IPS-20b (cell line): ENCODE data around the gene CHRNG.

Experiments
- H3K27ac ChIP-seq: one replicate; pipeline ENCODE4 v1.5.1; 2013; ENCODE audit warnings: low read length
- H3K27me3 ChIP-seq: 2 replicates; pipeline ENCODE4 v1.6.1; 2013; ENCODE audit warnings: mild to moderate bottlenecking, low read length, inconsistent platforms; ENCODE audit not compliant: insufficient read depth
- H3K36me3 ChIP-seq: 2 replicates; pipeline ENCODE4 v1.6.1; 2013; ENCODE audit warnings: low read depth, mild to moderate bottlenecking, inconsistent platforms, low read length, moderate library complexity; ENCODE audit not compliant: insufficient read depth
- H3K4me1 ChIP-seq: 2 replicates; pipeline ENCODE4 v1.6.1; 2013; ENCODE audit warnings: mild to moderate bottlenecking, control low read depth, inconsistent platforms, low read length, moderate library complexity; ENCODE audit not compliant: insufficient read depth
- H3K4me3 ChIP-seq: 2 replicates; pipeline ENCODE4 v1.5.1; 2013; ENCODE audit warnings: mild to moderate bottlenecking, low read length, inconsistent platforms
- H3K9ac ChIP-seq: 2 replicates; pipeline ENCODE4 v1.6.1; 2013; ENCODE audit warnings: low read depth, mild to moderate bottlenecking, inconsistent platforms, low read length, moderate library complexity
- H3K9me3 ChIP-seq: 2 replicates; pipeline ENCODE4 v1.6.1; 2013; ENCODE audit warnings: mild to moderate bottlenecking, low read depth, low read length, inconsistent platforms; ENCODE audit not compliant: insufficient read depth

The CHRNG gene

DNA sequence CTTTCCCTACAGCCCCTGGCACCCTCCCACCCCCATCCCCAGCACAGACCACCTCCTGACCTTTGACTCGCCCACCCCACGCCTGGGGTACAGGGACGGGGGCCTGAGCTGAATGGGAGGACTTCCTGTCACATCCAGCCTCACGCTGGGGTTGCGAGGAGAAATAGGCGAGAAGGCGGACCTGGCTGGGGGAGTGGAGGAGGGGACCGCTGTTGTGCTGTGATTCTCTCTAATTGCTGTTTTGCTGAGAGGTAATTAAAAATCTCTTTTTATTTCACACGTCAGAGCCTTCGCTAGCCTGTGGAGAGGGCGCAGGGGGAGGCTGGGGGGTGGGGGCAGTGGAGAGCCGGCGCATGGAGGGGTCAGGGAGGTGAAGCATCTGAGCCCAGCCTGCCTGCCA is 42.1 kb upstream of the CHRNG start:
- Histone ChIP-seq H3K36me3 (no peaks in the 10 kb centered on the region), H3K4me3 (no peak overlapping the region), H3K27ac (no peak overlapping the region), H3K9ac (no peak overlapping the region), H3K4me1 (0 out of 2 replicates have a peak, but pooled peaks cover 3% of the 10 kb centered on the region), H3K9me3 (no peaks in the 10 kb centered on the region), H3K27me3 (peaks cover 29% of the 10 kb centered on the region)

DNA sequence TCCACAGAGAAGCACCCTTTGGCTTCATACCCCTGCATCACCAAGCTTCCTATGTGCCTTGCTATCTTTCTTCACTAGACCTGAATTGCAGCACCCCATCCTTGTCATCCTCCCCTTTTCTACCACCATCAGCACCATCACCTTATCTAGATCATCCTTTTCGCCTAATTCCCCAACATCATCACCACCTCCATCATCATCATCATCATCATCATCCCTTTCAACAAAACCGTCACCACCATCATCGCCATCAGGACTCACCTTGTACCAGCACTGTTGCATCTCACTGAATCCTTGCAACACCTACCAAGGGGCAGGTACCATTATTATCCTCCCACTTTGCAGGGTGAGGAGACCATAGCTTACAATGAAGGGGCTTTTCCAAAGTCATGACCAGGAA is 41.0 kb upstream of the CHRNG start:
- Histone ChIP-seq H3K27me3 (peaks cover 39% of the 10 kb centered on the region), H3K9me3 (no peaks in the 10 kb centered on the region), H3K27ac (no peak overlapping the region), H3K36me3 (no peaks in the 10 kb centered on the region), H3K4me3 (no peak overlapping the region), H3K4me1 (0 out of 2 replicates have a peak, but pooled peaks cover 3% of the 10 kb centered on the region), H3K9ac (no peak overlapping the region)

DNA sequence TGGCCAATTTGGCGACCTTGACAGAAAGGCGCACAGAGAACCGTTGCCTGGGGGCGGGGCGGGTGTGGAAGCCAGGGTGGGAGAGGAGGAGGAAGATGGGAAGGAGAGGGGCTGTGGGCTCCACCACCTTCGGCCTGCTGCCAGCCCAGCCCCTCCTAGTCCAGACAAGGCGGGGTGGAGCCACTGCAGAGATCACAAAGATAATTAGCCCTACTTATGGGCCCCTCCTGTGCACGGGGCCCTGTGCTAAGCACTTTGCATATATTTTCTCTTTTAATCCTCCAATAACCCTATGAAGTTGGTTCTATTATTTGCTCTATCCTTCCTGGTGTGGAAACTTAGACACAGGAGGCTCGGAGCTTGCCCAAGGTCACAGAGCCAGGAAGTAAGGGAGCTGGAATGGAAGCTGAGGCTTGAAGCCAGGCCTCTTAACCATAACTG is 38.1 kb upstream of the CHRNG start:
- H3K9ac ChIP-seq: no peak overlapping the region
- H3K27me3 ChIP-seq: peaks cover 68% of the 10 kb centered on the region
- H3K36me3 ChIP-seq: no peaks in the 10 kb centered on the region
- no peaks in the 10 kb centered on the region for H3K9me3 ChIP-seq
- H3K27ac ChIP-seq: no peak overlapping the region
- no peak overlapping the region for H3K4me3 ChIP-seq
- peaks cover 9% of the 10 kb centered on the region; the same call in 1 of the 2 replicates for H3K4me1 ChIP-seq

DNA sequence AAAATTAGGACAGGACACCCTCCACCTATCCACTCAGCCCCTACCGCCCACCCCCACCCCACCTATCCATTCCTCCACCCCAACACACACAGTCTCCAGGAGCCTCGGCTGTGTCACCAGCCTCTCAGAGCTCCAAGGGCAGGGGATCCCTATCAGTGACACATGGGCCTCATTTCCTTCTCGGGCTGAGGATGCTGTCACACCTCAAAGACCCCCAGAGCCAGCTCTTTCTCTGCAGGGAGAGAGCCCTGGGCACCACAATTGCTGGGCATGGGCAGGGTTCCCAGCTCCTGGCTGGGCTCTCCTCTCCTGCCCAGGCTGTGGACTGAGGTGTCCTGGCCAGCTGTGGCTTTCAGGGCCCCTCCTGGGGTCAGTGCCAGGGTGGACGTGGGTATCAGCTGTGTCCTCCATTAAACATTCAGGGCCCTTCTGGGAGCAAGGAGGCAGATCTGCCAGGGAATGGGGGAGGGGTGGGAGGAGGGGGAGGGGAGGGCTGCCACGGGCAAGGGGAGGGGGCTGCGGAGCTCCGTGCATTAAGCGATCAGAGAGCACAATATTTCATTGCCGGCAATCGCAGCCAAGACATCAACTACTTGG is 37.6 kb upstream of the CHRNG start:
- H3K4me1 ChIP-seq: peaks cover 9% of the 10 kb centered on the region; the same call in 1 of the 2 replicates
- peak overlapping the region; percentile 45; the same call in 1 of the 2 replicates for H3K9ac ChIP-seq
- H3K4me3 ChIP-seq: peak overlapping the region; percentile 70
- no peak overlapping the region for H3K27ac ChIP-seq
- no peaks in the 10 kb centered on the region for H3K9me3 ChIP-seq
- peaks cover 74% of the 10 kb centered on the region for H3K27me3 ChIP-seq
- H3K36me3 ChIP-seq: no peaks in the 10 kb centered on the region

DNA sequence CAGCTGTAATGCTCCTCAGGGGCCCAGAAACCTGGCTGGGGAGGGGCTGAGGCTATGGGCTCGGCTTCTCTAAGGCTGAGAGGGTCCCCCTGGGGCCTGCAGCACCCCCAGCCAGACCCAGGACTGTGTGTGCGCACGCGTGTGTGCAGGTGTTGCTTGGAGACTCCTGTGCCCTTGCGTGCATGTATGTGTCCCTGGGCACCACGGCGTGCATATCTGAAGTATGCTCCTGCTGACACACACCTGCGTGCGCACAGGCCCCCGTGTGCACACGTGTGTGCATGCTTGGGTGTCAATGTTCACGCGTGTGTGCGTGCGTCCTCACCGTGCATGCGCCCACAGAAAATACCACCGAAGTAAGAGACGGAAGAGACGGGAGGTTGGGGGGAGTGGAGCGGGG is 37.0 kb upstream of the CHRNG start:
- no peak overlapping the region for H3K9ac ChIP-seq
- H3K9me3 ChIP-seq: no peaks in the 10 kb centered on the region
- peaks cover 9% of the 10 kb centered on the region; the same call in 1 of the 2 replicates for H3K4me1 ChIP-seq
- no peaks in the 10 kb centered on the region for H3K36me3 ChIP-seq
- no peak overlapping the region for H3K27ac ChIP-seq
- peaks cover 80% of the 10 kb centered on the region for H3K27me3 ChIP-seq
- peak overlapping the region; percentile 70 for H3K4me3 ChIP-seq

DNA sequence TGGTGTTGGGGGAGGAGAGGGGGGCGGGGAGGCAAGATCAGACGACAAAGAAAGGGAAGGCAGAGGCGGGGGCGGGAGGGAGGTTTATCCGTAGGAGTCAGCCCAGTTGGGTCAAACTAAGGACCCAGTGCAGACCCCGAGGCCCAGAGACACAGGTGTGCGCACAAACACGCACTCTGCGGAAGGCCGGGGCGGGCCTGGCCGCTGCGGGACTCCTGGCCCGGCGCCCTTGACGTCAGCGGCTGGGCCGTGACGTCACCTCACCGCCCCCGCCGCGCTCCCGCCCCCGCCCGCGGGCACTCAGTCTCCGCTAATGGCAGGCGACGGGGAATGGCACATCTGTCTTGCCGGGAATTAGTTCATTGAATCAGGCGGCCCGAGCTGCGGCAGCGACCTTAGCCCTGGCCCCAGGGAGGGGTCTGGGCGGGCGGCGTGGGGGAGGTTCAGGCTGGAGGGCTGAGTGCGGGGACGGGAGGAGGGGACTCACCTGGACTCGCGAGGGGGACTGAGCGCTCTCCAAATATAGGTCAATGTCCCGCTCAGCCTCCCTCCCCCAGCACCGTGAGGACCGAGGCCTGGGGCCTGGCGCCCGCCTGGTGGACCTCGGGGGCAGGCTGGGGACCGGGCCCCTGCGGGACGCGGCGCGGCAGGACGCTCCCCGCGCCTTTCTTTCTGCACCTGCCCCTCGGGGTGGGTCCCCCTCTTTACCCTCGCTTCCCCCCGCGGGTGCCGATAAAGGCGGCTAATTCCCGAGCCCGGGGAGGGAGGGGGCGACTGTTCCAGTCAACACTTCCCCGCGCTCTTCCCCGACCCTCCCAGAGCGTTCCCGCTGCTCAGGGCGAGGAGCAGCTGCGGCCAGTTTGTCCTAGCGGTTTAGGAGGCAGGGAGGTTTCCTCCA is 36.3 kb upstream of the CHRNG start:
- Histone ChIP-seq H3K9me3 (no peaks in the 10 kb centered on the region), H3K36me3 (no peaks in the 10 kb centered on the region), H3K4me1 (peaks cover 9% of the 10 kb centered on the region; the same call in 1 of the 2 replicates), H3K27me3 (peaks cover 84% of the 10 kb centered on the region), H3K27ac (no peak overlapping the region), H3K4me3 (peak overlapping the region; percentile 69), H3K9ac (no peak overlapping the region)

DNA sequence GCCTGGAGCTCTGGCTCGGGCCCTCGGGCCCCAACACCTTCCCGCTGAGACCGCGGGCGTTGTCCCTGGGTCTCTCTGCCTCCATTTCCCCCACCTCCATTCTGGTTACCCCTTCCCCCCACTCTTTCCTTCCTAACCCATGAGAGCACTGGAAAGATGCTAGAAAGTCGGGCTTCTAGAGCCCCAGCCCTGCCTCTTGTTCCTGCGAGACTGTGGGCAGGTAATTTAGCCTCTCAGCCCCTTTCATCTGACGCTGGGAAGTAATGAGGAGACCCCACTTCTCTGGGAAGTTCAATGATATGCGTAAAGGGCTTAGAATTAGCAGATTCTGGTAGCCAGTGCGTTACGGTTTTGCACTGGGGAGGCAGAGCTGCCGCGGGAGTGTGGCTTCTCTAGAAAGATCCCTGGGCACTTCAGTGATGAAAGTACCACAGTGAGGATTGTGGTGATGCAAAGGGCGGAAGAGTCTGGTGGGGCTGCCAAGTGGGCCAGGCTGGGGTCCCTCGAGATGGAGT is 35.6 kb upstream of the CHRNG start:
- no peak overlapping the region for H3K9ac ChIP-seq
- H3K27me3 ChIP-seq: peaks cover 84% of the 10 kb centered on the region
- no peak overlapping the region for H3K27ac ChIP-seq
- no peaks in the 10 kb centered on the region for H3K9me3 ChIP-seq
- peaks cover 9% of the 10 kb centered on the region; the same call in 1 of the 2 replicates for H3K4me1 ChIP-seq
- H3K4me3 ChIP-seq: peak overlapping the region; percentile 69; the same call in 1 of the 2 replicates
- no peaks in the 10 kb centered on the region for H3K36me3 ChIP-seq

DNA sequence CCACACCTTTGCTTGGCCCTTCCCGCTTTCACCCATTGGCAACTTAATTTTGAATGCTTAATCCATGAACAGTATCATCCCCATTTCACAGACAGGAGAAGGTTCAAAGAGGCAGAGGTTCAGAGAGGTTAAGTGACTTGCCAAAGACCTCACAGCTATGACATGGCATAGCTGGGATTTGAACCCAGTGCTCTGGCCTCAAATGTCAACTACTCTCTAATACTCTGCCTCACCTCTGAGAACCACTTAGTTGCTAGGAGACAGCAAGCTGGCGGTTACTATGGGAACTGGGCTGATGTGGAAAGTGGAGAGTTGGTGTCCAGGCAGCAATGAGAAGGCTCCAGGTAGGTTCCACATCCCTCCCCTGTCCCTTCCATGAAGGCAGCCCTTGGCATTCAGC is 35.1 kb upstream of the CHRNG start:
- Histone ChIP-seq H3K27ac (no peak overlapping the region), H3K27me3 (peaks cover 79% of the 10 kb centered on the region), H3K4me1 (peaks cover 9% of the 10 kb centered on the region; the same call in 1 of the 2 replicates), H3K36me3 (no peaks in the 10 kb centered on the region), H3K9me3 (no peaks in the 10 kb centered on the region), H3K4me3 (no peak overlapping the region), H3K9ac (no peak overlapping the region)

DNA sequence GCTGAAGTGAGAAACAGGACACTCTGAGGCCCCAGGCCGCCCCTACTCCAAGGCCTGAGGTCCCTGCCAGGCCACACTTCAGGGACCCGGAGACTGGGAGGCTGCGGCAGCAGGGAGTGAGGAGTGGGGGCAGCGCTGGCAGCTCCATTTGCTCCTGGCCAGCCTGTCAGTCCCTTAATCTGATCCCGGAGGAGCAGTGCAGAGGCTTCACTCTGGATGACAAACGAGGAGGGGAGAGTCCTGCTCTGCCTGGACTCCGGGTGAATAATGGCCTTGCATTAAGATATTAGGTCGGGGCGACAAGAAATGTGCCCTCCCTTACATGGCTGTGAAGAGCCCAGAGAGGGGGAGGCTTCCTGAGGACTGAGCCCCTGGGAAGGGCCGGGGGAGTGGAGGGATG is 33.6 kb upstream of the CHRNG start:
- Histone ChIP-seq H3K36me3 (no peaks in the 10 kb centered on the region), H3K27me3 (peaks cover 69% of the 10 kb centered on the region), H3K4me1 (peaks cover 9% of the 10 kb centered on the region; the same call in 1 of the 2 replicates), H3K4me3 (no peak overlapping the region), H3K9me3 (no peaks in the 10 kb centered on the region), H3K9ac (no peak overlapping the region), H3K27ac (no peak overlapping the region)

DNA sequence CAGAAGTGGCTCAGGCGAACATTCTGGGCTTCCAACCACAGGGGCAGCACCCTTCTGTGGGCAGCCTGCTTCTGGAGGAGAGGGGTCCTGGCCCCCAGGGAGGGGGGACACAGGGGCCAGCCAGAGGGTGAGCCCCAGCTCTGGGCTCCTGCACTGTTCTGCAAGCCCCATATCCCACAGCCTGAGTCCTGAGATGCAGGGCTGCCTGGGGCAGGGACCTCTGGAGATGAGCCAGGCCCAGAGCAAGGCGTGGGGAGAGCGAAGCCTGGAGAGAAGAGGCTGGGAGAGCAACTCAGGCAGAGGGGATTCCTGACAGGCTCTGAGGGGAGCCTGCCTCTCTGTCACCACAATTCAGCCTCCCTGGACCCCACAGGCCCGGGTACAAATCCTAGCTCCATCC is 32.8 kb upstream of the CHRNG start:
- peaks cover 8% of the 10 kb centered on the region; the same call in 1 of the 2 replicates for H3K4me1 ChIP-seq
- no peak overlapping the region for H3K27ac ChIP-seq
- H3K9me3 ChIP-seq: no peaks in the 10 kb centered on the region
- no peaks in the 10 kb centered on the region for H3K36me3 ChIP-seq
- peaks cover 61% of the 10 kb centered on the region for H3K27me3 ChIP-seq
- H3K9ac ChIP-seq: no peak overlapping the region
- no peak overlapping the region for H3K4me3 ChIP-seq

DNA sequence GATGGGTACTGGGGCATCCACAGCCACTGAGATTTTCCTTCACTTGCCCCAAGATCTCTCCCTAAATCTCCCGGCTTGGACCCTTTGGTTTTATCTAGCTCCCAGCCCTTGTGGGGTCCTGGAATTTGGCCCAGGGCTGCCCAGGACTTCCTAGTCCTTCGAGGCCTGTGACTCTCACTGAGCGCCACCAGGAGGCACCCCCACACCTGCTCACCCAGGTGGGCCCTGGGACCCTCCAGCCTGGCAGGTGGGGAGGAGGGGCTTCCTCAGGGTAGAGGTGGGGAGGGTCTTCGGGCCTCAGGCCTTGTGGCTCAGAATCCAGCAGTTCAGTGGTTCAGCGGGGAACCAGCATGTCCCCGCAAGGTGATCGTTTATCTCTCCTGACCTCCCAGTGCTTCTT is 31.2 kb upstream of the CHRNG start:
- Histone ChIP-seq H3K4me3 (no peak overlapping the region), H3K9me3 (no peaks in the 10 kb centered on the region), H3K36me3 (no peaks in the 10 kb centered on the region), H3K9ac (no peak overlapping the region), H3K27me3 (peaks cover 47% of the 10 kb centered on the region), H3K4me1 (peaks cover 6% of the 10 kb centered on the region; the same call in 1 of the 2 replicates), H3K27ac (no peak overlapping the region)
